ENCODE data around the gene PITPNM2. TPM values are rescaled to one million over a fixed set of nuclear protein-coding genes. Genes with fewer than 3 reads are reported as not detected.

The PITPNM2 gene
- total RNA-seq, 1 donor from 2014 or later, result 0.56 TPM

DNA sequence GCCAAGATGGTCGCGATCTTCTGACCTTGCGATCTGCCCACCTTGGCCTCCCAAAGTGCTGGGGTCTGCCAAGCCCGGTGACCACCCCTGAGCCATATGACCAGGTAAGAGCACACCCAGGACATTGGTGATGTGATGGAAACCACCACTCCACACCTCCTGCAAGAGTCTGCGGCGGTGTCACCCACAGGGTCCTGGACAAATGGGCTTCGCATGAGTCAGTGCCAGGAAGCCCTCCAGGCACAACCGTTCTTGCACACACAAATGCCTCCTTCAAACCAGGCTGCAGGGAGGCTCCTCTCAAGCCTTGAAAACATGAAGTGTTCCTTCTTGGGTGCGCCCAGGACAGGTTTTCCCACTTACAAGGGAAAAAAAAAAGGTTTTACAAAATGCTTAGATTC, 16.6 kb downstream of the PITPNM2 start:
- no peak for DNase-seq (ENCODE audit: low spot score)
- no peak overlapping the region for H3K27ac ChIP-seq
- no peak overlapping the region for H3K4me2 ChIP-seq
- no peaks in the 10 kb centered on the region for H3K27me3 Mint-ChIP-seq (ENCODE audit: insufficient read depth, low read depth)
- no peaks in the 10 kb centered on the region for H3K4me1 ChIP-seq
- no peaks in the 10 kb centered on the region for H3K36me3 ChIP-seq
- peaks cover 5% of the 10 kb centered on the region for H3K36me3 Mint-ChIP-seq
- no peak for TF ChIP-seq EZH2 (IDR thresholded peaks at IDR 0.05)
- TF ChIP-seq, protein P1, sequence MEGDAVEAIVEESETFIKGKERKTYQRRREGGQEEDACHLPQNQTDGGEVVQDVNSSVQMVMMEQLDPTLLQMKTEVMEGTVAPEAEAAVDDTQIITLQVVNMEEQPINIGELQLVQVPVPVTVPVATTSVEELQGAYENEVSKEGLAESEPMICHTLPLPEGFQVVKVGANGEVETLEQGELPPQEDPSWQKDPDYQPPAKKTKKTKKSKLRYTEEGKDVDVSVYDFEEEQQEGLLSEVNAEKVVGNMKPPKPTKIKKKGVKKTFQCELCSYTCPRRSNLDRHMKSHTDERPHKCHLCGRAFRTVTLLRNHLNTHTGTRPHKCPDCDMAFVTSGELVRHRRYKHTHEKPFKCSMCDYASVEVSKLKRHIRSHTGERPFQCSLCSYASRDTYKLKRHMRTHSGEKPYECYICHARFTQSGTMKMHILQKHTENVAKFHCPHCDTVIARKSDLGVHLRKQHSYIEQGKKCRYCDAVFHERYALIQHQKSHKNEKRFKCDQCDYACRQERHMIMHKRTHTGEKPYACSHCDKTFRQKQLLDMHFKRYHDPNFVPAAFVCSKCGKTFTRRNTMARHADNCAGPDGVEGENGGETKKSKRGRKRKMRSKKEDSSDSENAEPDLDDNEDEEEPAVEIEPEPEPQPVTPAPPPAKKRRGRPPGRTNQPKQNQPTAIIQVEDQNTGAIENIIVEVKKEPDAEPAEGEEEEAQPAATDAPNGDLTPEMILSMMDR (IDR thresholded peaks at IDR 0.05), result no peak
- TF ChIP-seq EZH2phosphoT487 (IDR thresholded peaks at IDR 0.05), result no peak
- no peaks in the 10 kb centered on the region for H3K4me1 Mint-ChIP-seq
- no peak overlapping the region for H3K4me3 ChIP-seq
- no peaks in the 10 kb centered on the region for H3K9me3 Mint-ChIP-seq
- H2AFZ ChIP-seq (replicated peaks), result no peak overlapping the region
- H3K4me3 Mint-ChIP-seq, result no peak overlapping the region
- H4K20me1 ChIP-seq (ENCODE audit: low read depth), result no peaks in the 10 kb centered on the region
- H3K27ac Mint-ChIP-seq, result no peak overlapping the region
- H3K27me3 ChIP-seq, result no peaks in the 10 kb centered on the region
- no peak overlapping the region for H3K9ac ChIP-seq
- H3F3A ChIP-seq (ENCODE audit: low read depth), result no peaks in the 10 kb centered on the region
- H3K79me2 ChIP-seq (ENCODE audit: low read depth), result no peaks in the 10 kb centered on the region
- H3K9me3 ChIP-seq (ENCODE audit: low read depth), result no peaks in the 10 kb centered on the region

DNA sequence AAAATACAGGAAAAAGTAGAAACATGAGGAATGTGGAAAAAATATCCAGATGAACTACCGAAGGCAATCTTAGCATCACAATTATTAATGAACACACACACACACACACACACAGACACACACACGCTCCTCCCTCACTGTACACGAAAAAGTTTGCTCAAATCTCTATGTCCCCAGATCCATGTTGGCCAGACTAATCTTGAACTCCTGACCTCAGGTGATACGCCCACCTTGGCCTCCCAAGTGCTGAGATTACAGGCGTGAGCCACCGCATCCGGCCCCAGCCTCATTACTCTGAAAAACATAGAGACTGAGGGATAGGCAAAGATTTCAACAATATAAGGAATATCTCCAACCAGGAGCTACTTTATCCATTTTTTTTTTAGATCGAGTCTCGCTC, 17.2 kb downstream of the PITPNM2 start:
- no peak overlapping the region for H3K4me3 Mint-ChIP-seq
- H3K36me3 ChIP-seq, result no peaks in the 10 kb centered on the region
- H3F3A ChIP-seq (ENCODE audit: low read depth), result no peaks in the 10 kb centered on the region

DNA sequence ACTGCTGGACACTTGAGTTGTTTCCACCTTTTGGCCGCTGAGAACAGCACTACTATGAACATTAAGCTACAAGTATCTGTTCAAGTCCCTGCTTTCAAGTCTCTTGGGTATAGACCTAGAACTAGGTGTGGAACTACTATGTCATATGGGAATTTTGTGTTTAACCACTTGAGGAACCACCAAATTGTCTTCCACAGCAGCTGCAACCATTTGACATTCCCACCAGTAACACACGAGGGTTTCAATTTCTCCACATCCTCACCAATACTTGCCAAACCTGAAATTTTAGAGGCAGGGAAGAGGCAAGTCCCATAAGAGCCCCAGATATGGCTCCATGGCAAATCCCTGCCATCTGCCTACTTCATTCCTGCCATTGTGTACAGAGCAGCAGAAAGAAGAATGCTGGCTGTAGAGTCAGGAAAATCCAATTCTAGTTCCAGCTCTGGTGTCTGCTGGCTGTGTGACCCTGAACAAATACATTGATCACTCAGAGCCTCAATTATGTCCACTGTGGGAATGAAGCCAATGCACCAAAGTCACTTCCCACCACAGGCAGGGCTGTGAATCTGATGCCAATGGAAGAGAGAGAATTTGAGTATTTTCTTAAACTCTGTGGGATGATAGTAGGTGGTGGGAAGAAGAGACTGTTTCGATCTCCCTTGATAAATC, 17.8 kb downstream of the PITPNM2 start:
- Histone ChIP-seq H3K9ac (no peak overlapping the region), H3K27me3 (no peaks in the 10 kb centered on the region), H3K9me3 (ENCODE audit: low read depth) (no peaks in the 10 kb centered on the region), H3K4me1 (no peaks in the 10 kb centered on the region), H4K20me1 (ENCODE audit: low read depth) (no peaks in the 10 kb centered on the region), H3K36me3 (no peaks in the 10 kb centered on the region), H3F3A (ENCODE audit: low read depth) (no peaks in the 10 kb centered on the region), H3K27ac (no peak overlapping the region), H3K4me2 (no peak overlapping the region), H2AFZ (replicated peaks) (no peak overlapping the region), H3K79me2 (ENCODE audit: low read depth) (no peaks in the 10 kb centered on the region), H3K4me3 (no peak overlapping the region)
- Mint-ChIP-seq H3K27ac (no peak overlapping the region), H3K4me3 (no peak overlapping the region), H3K9me3 (no peaks in the 10 kb centered on the region), H3K4me1 (no peaks in the 10 kb centered on the region), H3K36me3 (peaks cover 5% of the 10 kb centered on the region), H3K27me3 (ENCODE audit: insufficient read depth, low read depth) (no peaks in the 10 kb centered on the region)
- no peak for DNase-seq (ENCODE audit: low spot score)
- TF ChIP-seq, protein P1 (IDR thresholded peaks at IDR 0.05), result no peak
- TF ChIP-seq EZH2phosphoT487 (IDR thresholded peaks at IDR 0.05) (no peak), EZH2 (IDR thresholded peaks at IDR 0.05) (no peak)

More for the DNA sequence above, 17.2 kb downstream of the PITPNM2 start:
- Mint-ChIP-seq H3K36me3 (peaks cover 5% of the 10 kb centered on the region), H3K27me3 (ENCODE audit: insufficient read depth, low read depth) (no peaks in the 10 kb centered on the region), H3K27ac (no peak overlapping the region), H3K9me3 (no peaks in the 10 kb centered on the region), H3K4me1 (no peaks in the 10 kb centered on the region)
- no peaks in the 10 kb centered on the region for H3K4me1 ChIP-seq
- H3K4me3 ChIP-seq, result no peak overlapping the region
- no peak for DNase-seq (ENCODE audit: low spot score)
- H3K27me3 ChIP-seq, result no peaks in the 10 kb centered on the region
- no peak overlapping the region for H3K9ac ChIP-seq
- TF ChIP-seq EZH2phosphoT487 (IDR thresholded peaks at IDR 0.05) (no peak), EZH2 (IDR thresholded peaks at IDR 0.05) (no peak)
- TF ChIP-seq, protein P1 (IDR thresholded peaks at IDR 0.05), result no peak
- H2AFZ ChIP-seq (replicated peaks), result no peak overlapping the region
- H3K4me2 ChIP-seq, result no peak overlapping the region
- H4K20me1 ChIP-seq (ENCODE audit: low read depth), result no peaks in the 10 kb centered on the region
- no peaks in the 10 kb centered on the region for H3K9me3 ChIP-seq (ENCODE audit: low read depth)
- no peaks in the 10 kb centered on the region for H3K79me2 ChIP-seq (ENCODE audit: low read depth)
- H3K27ac ChIP-seq, result no peak overlapping the region

All from neural progenitor cell (in vitro differentiated cells).